HCT116 (cell line): Measurements from ENCODE around the gene LCT. TPM values are rescaled to one million over a fixed set of nuclear protein-coding genes. Genes with fewer than 3 reads are reported as not detected.
A peak's percentile ranks its signal among the peaks of the same experiment; 100 is the strongest.

ENCODE experiments used
- ATAC-seq: fragments of 200-7000 bp; cut with Tn5 transposase; 2 replicates; pipeline ENCODE4 v1.9.1; 2020; ENCODE audit warnings: mild to moderate bottlenecking, moderate library complexity
- Bru-seq: library from RNA; stranded (reverse); fragments of 400-500 nt; gene quantifications from one replicate; lab custom pipeline; 2021; lab: Mats Ljungman, UMichigan
- BruChase-seq, 2 experiments: library from RNA; stranded (reverse); fragments of 400-500 nt; gene quantifications; one replicate each; lab custom pipeline; 2021; lab: Mats Ljungman, UMichigan
- BruUV-seq: library from RNA; stranded (reverse); fragments of 400-500 nt; replicated peaks from 2 replicates; lab custom pipeline; 2021; lab: Mats Ljungman, UMichigan
- CTCF ChIA-PET: fragments of 300-600 bp; sonication (Branson Sonifier 250); formaldehyde crosslinking; loops from one replicate; lab custom pipeline; 2021; ENCODE audit warnings: antibody characterized with exemption; lab: Charles Lee
- POLR2A ChIA-PET: fragments of 300-600, 350-600 bp; sonication (Branson Sonifier 250); formaldehyde crosslinking; loops from one replicate; lab custom pipeline; 2021; ENCODE audit warnings: antibody characterized with exemption; lab: Charles Lee
- RAD21 ChIA-PET, 2 experiments: fragments of 300-600 bp; sonication (Branson Sonifier 250); formaldehyde crosslinking; loops; one replicate each; lab custom pipeline; 2023; ENCODE audit warnings: low total read pairs in 2 of 2; ENCODE audit not compliant: uncharacterized antibody in 2 of 2, unreplicated experiment in 2 of 2, low non-redundant PET in 1 of 2; lab: Charles Lee
- DNase-seq: peaks from one replicate; pipeline ENCODE4 v3.0.0-alpha.2; 2010; ENCODE audit warnings: low read depth, low spot score
- H2AFZ ChIP-seq: fragments of 200-600 bp; shearing (Covaris generic), sonication (generic); 2 replicates; pipeline ENCODE4 v1.6.1; 2017; ENCODE audit warnings: low read depth, mixed run types, mixed read lengths, antibody characterized with exemption, low read length; ENCODE audit not compliant: poor library complexity, severe bottlenecking
- H3K27ac ChIP-seq: 2 replicates; pipeline ENCODE4 v1.5.1; 2012; ENCODE audit warnings: low read depth, low read length
- H3K27me3 ChIP-seq: fragments of 200-600 bp; sonication (generic); 2 replicates; pipeline ENCODE4 v1.6.1; 2016; ENCODE audit warnings: mixed run types, low read length, mixed read lengths; ENCODE audit not compliant: insufficient read depth
- H3K36me3 ChIP-seq, 2 experiments: fragments of 200-500 bp in 1 of 2; fragments of 200-600 bp in 1 of 2; sonication (Bioruptor generic) in 1 of 2; sonication (generic) in 1 of 2; 2 replicates each; pipeline versions ENCODE4 v1.5.1 to v1.6.1; 2014 to 2016; ENCODE audit warnings: low read length in 2 of 2, inconsistent platforms in 1 of 2, mixed read lengths in 1 of 2, mixed run types in 1 of 2; ENCODE audit not compliant: insufficient read depth in 2 of 2, control insufficient read depth in 1 of 2
- H3K4me1 ChIP-seq, 2 experiments: fragments of 200-600 bp in 1 of 2; sonication (generic) in 1 of 2; 2 replicates each; pipeline versions ENCODE4 v1.5.1 to v1.6.1; 2012 to 2017; ENCODE audit warnings: low read length in 2 of 2, inconsistent platforms in 1 of 2, mild to moderate bottlenecking in 1 of 2, mixed read lengths in 1 of 2, mixed run types in 1 of 2, moderate library complexity in 1 of 2; ENCODE audit not compliant: insufficient read depth in 2 of 2, control insufficient read depth in 1 of 2
- H3K4me2 ChIP-seq: fragments of 200-600 bp; sonication (generic); 2 replicates; pipeline ENCODE4 v1.6.1; 2017; ENCODE audit warnings: mixed run types, low read length, mixed read lengths
- H3K4me3 ChIP-seq, 2 experiments: fragments of 200-600 bp in 1 of 2; sonication (generic) in 1 of 2; replicated peaks in 1 of 2; 2 replicates each; pipeline ENCODE4 v1.5.1; 2011 to 2016; ENCODE audit warnings: low read length in 2 of 2, control low read depth in 1 of 2, low read depth in 1 of 2, mild to moderate bottlenecking in 1 of 2, mixed read lengths in 1 of 2, mixed run types in 1 of 2
- H3K79me2 ChIP-seq: fragments of 200-600 bp; sonication (generic); 2 replicates; pipeline ENCODE4 v1.6.1; 2017; ENCODE audit warnings: mild to moderate bottlenecking, mixed run types, low read length, moderate library complexity, mixed read lengths; ENCODE audit not compliant: insufficient read depth
- H3K9ac ChIP-seq: fragments of 200-600 bp; sonication (generic); 2 replicates; pipeline ENCODE4 v1.6.1; 2016; ENCODE audit warnings: low read length, mixed read lengths
- H3K9me2 ChIP-seq: fragments of 200-600 bp; sonication (generic), shearing (Covaris generic); 2 replicates; pipeline ENCODE4 v1.6.1; 2017; ENCODE audit warnings: mixed run types, mild to moderate bottlenecking, moderate library complexity; ENCODE audit not compliant: insufficient read depth
- H3K9me3 ChIP-seq, 2 experiments: fragments of 200-500 bp in 1 of 2; fragments of 200-600 bp in 1 of 2; sonication (Bioruptor generic) in 1 of 2; sonication (generic) in 1 of 2; 2 replicates each; pipeline ENCODE4 v1.6.1; 2014 to 2017; ENCODE audit warnings: low read length in 2 of 2, mixed read lengths in 2 of 2, inconsistent platforms in 1 of 2, low read depth in 1 of 2, mild to moderate bottlenecking in 1 of 2, mixed run types in 1 of 2, moderate library complexity in 1 of 2; ENCODE audit not compliant: control insufficient read depth in 1 of 2, insufficient read depth in 1 of 2
- H4K20me1 ChIP-seq: fragments of 200-600 bp; sonication (generic), shearing (Covaris generic); 2 replicates; pipeline ENCODE4 v1.6.1; 2017; ENCODE audit warnings: mixed run types, mild to moderate bottlenecking, moderate library complexity; ENCODE audit not compliant: insufficient read depth
- ATF3 ChIP-seq: IDR thresholded peaks from 2 replicates; pipeline ENCODE4 v1.6.1; 2012
- CTCF ChIP-seq, 3 experiments: fragments of 200-600 bp in 1 of 3; sonication (generic) in 1 of 3; IDR thresholded peaks in 2 of 3; conservative IDR thresholded peaks in 1 of 3; 2 replicates each; pipeline ENCODE4 v1.5.1; 2012 to 2017; ENCODE audit warnings: low read depth in 2 of 3, low read length in 2 of 3, antibody characterized with exemption in 1 of 3, borderline replicate concordance in 1 of 3, control low read depth in 1 of 3, mild to moderate bottlenecking in 1 of 3, mixed read lengths in 1 of 3, mixed run types in 1 of 3, moderate library complexity in 1 of 3; ENCODE audit not compliant: insufficient read depth in 1 of 3
- EGR1 ChIP-seq: IDR thresholded peaks from 2 replicates; pipeline ENCODE4 v1.6.1; 2012; ENCODE audit warnings: low read depth
- JUND ChIP-seq: IDR thresholded peaks from 2 replicates; pipeline ENCODE4 v1.6.1; 2012
- MAX ChIP-seq: IDR thresholded peaks from 2 replicates; pipeline ENCODE4 v1.6.1; 2012
- POLR2AphosphoS5 ChIP-seq: IDR thresholded peaks from 2 replicates; pipeline ENCODE4 v1.6.1; 2011; ENCODE audit warnings: mild to moderate bottlenecking, low read depth, low read length, moderate library complexity
- RAD21 ChIP-seq: IDR thresholded peaks from 2 replicates; pipeline ENCODE4 v1.6.1; 2012; ENCODE audit warnings: low read depth, mild to moderate bottlenecking
- SIN3A ChIP-seq: IDR thresholded peaks from 2 replicates; pipeline ENCODE4 v1.6.1; 2012; ENCODE audit warnings: low read depth
- SRF ChIP-seq: IDR thresholded peaks from 2 replicates; pipeline ENCODE4 v1.6.1; 2012; ENCODE audit warnings: low read depth
- TCF7L2 ChIP-seq: IDR thresholded peaks from 2 replicates; pipeline ENCODE4 v1.7.0; 2011; ENCODE audit warnings: borderline replicate concordance, inconsistent platforms; ENCODE audit not compliant: insufficient read depth, insufficient read length; ENCODE audit errors: extremely low read depth
- ZBTB33 ChIP-seq: IDR thresholded peaks from 2 replicates; pipeline ENCODE4 v1.6.1; 2011; ENCODE audit warnings: mild to moderate bottlenecking, low read length, moderate library complexity; ENCODE audit not compliant: insufficient replicate concordance; ENCODE audit errors: extremely low read depth
- intact Hi-C: fragments of 100-400 bp; cut with micrococcal nuclease; formaldehyde crosslinking; loops from 2 replicates; pipeline ENCODE4 v1.10.0; 2022
- long read RNA-seq: library from polyadenylated mRNA; unstranded; transcript quantifications from one replicate; pipeline ENCODE4 v2.0.0, GENCODE V29; 2021; ENCODE audit not compliant: unreplicated experiment
- polyA plus RNA-seq: library from polyadenylated mRNA; unstranded; fragments of >200 nt; gene quantifications from 2 replicates; pipeline ENCODE4 v1.2.1, GENCODE V29; 2012; ENCODE audit warnings: missing spikeins
- total RNA-seq: library from RNA; stranded (reverse); gene quantifications from one replicate; pipeline ENCODE4 v1.2.1, GENCODE V29; 2021; ENCODE audit not compliant: unreplicated experiment

Gene LCT
- total RNA-seq (0.12 TPM), Bru-seq, nascent RNA (percentile 23 among the genes with signal in this experiment), BruChase-seq, experiment 1, labeled RNA remaining after a 6-hour chase (percentile 21 among the genes with signal in this experiment), BruChase-seq, experiment 2, labeled RNA remaining after a 2-hour chase (percentile 21 among the genes with signal in this experiment)
- 0.01 and 0.03 TPM in 2 replicates for polyA plus RNA-seq
- long read RNA-seq = 0 reads

- H3K9me2 ChIP-seq = no peaks in the 10 kb centered on the region
- ChIA-PET CTCF (no interaction called here), POLR2A (no interaction called here), RAD21 (no interaction called here)
- no peak within 1 kb of the TSS for H3K27ac ChIP-seq
- no peak within 1 kb of the TSS for H3K9ac ChIP-seq
- H3K36me3 ChIP-seq = peaks cover 11 to 14% of the 10 kb centered on the region in 2 experiments; a peak in 2 of 4 replicates
- ATAC-seq (no peak; the same call in 1 of the 2 replicates), DNase-seq (no peak)
- TF ChIP-seq SIN3A = no peak
- no peak for TF ChIP-seq ZBTB33
- no peak for TF ChIP-seq JUND
- no peak for TF ChIP-seq RAD21
- TF ChIP-seq CTCF (IDR thresholded peaks at IDR 0.05 in 2 of 3, conservative IDR thresholded peaks at IDR 0.05 in 1 of 3; ENCODE audit: borderline replicate concordance in 1 of 3, insufficient read depth in 1 of 3, low read depth in 2 of 3, low read length in 2 of 3) = no peak
- no peak for TF ChIP-seq MAX
- no peak for TF ChIP-seq POLR2AphosphoS5
- no peak for TF ChIP-seq TCF7L2
- no peak for TF ChIP-seq SRF
- no peak for TF ChIP-seq EGR1
- no peak for TF ChIP-seq ATF3
- no peaks in the 10 kb centered on the region for H4K20me1 ChIP-seq
- H3K4me1 ChIP-seq = no peaks in the 10 kb centered on the region
- intact Hi-C loops = no loop called here
- no TSS peak for BruUV-seq
- H3K4me2 ChIP-seq = no peak within 1 kb of the TSS
- no peaks in the 10 kb centered on the region for H3K9me3 ChIP-seq
- H3K4me3 ChIP-seq = no peak within 1 kb of the TSS
- H3K27me3 ChIP-seq = no peaks in the 10 kb centered on the region
- H3K79me2 ChIP-seq = no peaks in the 10 kb centered on the region
- H2AFZ ChIP-seq = no peak within 1 kb of the TSS
Measured at GRCh38 chr2:135836596-135837270, at the start of gene LCT. TSS of gene LCT (minus strand) at chr2:135837184. CDS start at chr2:135837169, 15 bp downstream.
